Stimulated activated CD4-positive, alpha-beta T cell treated with anti-CD3 and anti-CD28 coated beads, Interleukin-15, amount 100 ng/mL, for 1 hour (primary cell): ENCODE results near the gene ZDHHC14.

Experiments used
- DNase-seq, 2 donors: peaks; one replicate each; pipeline ENCODE4 v3.0.0-alpha.2; 2020; ENCODE audit warnings: low read depth in 1 of 2, low spot score in 1 of 2

ZDHHC14 gene

DNA sequence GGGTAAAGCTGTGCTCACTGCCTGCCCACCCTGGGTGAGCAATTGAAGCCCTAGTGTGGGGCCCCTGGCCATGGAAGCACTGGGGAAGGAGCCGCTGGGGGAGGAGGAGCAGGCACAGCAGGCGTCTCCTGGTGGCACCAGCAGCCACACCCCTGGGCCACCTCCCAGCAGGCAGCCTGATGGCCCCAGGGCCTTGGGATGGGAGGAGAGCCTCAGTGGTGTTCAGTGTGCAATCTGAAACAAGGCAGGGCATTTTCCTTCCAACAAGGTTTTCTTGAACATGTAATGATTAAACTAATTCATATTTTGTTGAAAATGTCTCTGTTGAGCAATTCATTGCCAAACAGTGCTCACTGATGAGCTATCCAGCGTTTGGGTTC is 151.0 kb downstream of the ZDHHC14 start:
- DNase-seq = no peak

DNA sequence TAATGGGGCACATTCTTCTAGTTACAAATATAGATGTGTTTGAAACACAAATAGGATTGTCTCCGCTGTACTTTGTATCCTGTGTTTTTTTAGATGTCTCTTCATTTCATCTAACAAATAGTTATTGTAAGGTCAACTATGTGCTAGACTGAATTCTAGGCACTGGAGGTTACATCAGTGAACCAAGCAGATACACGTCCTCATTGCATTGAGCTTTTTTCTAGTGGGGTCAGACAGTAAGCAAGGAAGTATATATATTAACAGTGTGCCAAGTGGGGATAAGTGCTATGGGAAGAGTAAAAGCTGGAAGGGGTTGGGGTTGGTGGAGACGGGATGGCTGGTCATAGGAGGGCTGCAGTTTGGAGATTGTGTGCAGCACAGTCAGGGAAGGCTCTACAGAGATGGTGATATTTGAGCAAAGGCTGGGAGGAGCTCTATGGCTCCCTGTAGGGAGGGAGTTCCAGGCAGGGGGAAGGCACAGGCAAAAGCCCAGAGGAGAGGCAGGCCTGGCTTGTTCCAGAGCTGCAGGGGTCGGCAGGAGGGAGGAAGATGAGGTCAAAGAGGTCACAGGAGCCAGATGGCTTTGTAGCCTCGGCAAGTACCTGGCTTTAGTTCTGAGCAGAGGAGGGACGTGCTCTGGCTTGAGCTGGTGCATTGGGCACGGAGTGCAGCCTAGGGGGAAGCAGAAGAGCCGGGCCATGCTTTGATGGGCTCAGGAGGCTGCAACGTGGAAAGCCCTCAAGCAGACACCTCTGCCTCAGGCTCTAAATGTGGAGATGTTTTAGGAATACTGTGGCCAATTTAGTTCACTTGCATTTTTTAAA is 152.3 kb downstream of the ZDHHC14 start:
- DNase-seq = no peak

DNA sequence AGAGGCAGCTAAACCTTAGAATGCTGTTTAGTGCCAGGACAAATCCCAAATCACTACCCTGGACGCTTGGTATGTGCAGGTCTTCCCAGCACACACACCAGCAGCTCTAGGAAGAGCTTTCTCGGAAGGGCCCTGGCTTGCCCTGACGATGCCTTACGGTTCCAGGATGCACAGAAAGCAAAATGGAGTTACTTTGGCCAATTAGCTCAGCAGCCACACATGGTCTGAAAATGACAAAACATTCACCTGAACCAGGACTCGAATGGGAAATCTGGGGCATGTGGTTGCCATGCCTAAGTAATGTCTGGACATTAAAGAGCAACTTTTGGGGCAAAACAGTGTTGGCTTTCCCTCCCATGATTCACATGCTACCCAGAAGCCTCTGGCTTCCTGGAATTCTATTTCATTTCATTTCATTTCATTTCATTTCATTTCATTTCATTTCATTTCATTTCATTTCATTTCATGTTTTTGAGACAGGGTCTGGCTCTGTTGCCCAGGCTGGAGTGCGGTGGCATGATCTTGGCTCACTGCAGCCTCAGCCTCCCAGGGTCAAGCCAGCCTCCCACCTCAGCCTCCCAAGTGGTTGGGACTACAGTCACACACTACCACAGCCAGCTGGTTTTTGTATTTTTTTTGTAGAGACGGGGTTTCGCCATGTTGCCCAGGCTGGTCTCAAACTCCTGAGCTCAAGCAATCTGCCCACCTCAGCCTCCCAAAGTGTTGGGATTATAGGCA is 153.3 kb downstream of the ZDHHC14 start:
- DNase-seq = no peak

DNA sequence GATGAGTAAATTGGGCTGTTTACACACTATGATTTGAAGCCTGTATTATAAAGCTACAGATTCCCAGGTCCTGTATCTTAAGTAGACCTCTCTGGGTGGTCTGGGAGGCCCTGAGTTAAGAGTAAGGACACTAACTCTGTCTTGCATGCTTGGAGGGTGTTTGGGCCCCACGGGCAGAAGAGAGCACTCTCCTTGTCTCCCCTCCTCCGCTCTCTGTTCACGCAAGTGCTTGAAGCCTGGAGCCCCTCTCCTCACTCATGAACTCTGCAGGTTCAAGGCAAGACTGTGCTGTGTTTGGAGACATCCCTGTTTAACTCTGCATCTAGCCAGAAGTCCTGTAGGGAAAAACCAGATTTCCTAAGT is 154.0 kb downstream of the ZDHHC14 start:
- no peak for DNase-seq

DNA sequence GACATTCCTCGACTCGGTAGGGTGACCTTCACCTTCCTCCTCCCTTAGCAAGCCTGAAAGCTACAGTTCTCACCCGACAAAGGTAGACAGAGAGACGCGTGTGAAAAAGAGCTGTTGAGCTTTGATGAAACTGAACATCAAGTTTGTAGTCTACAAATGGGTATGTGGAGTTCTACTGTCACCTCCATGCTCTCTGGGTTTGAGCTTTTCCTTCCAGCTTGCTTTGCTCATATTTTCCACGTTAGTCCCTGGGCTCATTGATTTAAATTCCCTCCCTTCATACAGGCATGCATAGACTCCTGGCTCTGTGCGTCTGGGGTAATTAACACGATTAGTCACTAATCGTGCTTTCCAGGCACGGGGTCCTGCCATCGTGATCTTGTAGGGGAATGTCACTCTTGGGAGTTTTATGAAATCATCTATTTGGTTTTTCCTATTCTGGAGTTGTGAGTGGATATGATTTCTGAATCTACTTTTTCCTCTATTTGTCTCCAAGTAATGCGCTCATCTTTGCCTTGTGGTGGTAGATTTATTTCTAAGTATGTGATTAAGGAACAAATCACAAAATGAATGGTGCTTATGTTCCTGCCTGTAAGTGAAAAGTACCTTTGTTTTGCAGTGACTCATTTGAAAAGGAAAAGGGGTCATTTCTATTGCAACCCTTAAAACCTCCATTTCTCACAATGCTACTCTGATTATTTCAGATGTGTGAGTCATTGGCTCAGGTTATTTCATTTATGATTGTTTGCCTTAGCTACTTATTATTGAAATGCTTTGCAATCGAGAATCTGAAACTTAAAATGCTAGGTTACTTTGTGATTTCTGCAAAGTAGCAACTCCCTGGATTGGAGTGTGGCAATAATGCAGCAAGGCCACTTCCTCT is 154.6 kb downstream of the ZDHHC14 start:
- no peak for DNase-seq

DNA sequence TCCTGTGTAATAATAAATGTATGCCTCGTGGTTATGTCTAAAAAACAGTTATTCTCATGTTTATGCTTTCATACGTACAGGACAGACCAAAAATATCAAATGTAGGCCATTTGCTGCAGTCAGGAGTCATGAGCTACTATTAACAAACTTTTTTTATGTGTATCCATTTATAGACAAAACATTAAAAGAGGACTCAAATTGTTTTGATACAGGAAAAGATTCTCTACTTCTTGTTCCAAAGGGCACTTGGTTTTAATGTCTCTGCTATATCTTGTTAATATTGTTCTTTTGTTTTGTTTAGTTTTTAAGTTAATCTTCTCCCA is 155.2 kb downstream of the ZDHHC14 start:
- DNase-seq = no peak

DNA sequence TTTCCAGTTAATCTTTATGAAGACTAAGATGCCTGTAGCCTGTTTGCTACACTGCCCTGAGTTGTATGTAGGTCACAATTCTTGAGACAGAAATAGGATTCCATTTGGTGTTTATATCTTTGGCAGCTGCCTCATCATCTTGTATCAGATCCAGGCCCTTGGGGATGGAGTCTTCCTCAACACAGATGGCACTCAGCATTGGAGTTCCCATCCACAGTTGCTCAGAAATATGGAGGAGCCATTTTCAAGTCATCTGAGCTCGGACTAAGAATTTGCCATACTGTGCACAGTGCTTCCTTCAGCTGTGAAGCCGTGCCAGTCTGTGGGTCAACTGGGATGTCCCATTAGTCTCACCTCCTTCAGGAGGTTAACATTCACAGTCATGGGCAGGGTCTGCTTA is 156.6 kb downstream of the ZDHHC14 start:
- DNase-seq = no peak

DNA sequence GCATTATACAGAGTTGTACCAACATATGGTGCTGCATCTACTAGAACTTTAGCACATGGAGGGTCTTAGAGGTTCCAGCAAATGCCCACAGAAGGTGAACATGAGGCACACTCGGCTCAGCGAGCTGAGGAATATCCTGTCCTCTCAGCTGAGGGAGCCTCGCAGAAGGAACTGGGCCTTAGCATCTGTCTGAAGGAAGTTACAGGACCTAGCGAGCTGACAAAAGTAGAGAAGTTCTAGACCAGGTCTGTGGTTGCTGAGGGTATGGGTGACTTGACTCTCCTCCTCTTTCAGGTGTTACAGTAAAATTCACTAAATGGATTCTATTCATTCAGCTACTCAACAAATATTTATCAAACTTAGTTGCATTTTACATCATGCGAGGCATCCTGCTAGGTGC is 157.2 kb downstream of the ZDHHC14 start:
- DNase-seq = no peak

DNA sequence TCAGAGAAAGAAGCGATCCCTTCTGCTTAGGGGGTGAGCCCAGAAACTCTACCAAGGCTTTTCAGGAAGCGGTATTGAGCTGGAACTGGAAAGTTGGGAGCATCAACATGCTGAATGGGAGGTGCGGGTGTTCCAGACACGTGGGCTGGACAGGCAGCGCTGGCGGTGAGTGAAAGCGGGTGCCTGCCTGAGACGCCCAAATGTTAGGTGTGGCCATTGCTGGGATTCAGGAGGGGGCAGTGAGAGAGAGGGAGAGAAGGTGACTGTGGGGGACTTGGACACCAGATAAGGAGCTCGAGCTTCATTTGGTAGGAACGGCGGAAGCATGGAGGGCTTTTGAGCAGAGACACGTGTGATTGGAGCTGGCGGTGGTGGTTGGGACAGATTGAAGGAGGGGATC is 157.7 kb downstream of the ZDHHC14 start:
- DNase-seq = no peak

DNA sequence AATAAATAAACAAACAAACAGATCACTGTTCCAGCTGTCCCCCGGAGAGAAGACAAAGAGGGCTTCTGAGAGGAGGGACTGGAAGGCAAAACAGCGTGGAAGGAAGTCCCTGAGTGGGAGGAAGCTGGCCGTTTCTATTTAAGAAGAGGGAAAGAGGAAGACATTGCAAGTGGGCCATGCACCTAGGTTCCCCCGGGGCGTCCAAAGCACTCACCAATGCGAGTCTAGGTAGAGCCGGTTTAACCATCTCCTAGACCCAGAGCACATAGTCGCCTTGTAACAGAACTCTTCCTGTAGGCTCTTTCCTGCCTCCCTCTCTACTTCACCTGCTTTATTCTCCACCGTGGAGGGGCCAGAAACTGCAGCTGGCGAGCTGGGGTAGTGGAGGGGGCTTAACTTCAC is 158.4 kb downstream of the ZDHHC14 start:
- DNase-seq = no peak

DNA sequence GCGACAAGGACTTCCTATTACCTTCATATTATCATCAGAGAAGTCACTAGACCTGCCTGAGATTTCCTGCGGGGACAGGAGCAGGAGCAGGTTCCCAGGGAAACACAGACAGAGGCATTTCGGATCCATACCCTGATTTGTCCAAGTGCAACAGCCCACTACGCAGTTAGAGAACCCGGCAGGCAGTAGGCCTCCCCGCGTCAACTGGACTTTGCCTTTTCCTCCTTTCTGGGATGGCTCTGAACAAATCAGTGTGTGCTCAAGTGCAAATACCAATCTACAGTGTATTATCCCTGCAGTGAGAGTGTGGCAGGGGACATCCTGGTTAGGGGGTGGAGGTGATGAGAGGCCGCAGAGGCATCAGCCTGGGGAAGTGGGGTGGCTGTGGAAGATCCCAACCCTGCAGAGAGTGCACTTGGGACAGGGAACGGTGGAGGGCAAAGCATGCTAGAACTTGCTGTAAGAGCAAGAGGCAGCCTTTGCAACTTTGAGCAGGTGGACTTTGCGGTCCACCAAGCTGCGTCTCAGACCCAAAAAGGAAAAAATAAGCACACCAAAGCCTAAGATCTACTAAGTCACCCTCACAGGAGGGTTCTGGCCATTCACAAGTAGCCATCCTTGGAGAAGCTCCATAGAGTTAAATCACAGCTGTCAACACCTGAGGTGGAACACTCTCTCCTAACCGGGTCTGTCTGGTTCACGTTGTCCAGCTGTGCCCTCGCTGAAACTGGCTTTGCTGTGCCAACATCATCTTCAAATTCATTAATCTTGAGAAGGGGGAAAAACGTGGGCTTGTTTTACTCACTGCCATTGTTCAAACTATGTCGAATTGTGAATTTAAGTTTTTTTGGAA is 159.1 kb downstream of the ZDHHC14 start:
- DNase-seq = no peak

DNA sequence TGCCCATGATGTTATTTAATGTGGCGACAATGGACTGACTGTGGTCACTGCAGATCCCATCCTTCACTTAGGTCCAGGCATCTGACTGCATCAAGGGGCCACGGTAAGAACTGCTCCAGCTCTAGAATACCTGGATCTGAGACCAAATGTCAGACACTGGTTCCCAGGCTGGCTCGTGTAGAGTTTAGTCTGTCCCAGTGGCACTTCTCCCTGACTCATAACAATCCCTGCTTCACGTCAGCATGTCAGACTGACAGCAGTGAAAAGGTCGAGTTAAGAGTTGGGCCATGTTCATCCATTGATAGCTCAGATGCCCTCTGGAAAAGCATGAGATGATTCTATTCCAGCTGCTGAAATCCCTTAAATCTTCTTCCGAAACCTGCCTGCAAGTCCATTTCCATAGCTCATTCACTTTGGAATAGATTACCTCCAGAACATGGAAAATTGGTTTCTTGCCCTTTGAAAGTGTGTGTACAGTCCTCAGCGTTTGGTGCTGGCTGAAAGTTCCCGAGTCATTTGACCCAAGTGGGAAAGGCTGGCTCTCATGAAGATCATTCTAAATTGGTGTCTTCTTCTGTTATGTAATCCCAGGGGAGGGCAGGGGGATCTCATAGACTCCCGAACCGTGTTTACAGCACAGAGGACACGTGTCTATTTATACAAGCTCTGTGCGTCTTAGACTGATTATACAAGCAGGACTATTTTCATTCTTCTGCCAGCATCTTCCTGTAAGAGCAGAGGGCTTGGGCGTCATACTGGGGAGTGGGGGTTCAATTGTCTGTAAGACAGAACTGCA is 160.8 kb downstream of the ZDHHC14 start:
- no peak for DNase-seq

DNA sequence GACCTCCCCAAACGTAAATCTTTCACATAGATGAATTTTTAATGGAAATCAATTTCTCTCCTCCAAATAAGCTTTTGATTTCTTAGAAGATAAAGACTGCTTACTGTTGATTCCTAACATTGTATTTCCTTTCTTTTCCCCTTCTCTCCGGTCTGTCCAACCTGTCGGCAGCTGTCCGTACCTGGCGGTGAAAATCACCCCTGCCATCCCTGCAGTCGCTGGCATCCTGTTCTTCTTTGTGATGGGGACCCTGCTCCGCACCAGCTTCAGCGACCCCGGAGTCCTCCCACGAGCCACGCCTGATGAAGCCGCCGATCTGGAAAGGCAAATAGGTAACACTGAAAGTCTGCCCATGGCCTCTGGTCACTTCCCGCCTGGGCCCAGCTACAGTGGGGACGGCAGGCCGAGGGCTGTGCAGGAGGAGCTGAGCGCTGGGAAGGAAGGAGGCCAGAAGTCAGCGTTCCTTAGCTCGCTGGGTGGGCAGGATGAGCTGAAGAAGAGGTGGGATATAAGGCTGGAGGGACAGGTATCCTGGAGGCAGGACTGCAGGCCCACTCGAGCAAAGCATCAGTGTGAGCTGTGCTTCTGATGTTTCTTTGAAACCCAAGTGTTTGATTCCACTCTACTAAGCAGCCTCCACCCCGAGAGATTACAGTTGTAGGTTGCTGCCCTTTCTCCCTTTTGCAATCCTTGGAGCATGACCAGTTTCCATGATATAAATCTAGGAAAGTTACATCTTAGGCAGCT is 161.6 kb downstream of the ZDHHC14 start:
- DNase-seq = no peak

DNA sequence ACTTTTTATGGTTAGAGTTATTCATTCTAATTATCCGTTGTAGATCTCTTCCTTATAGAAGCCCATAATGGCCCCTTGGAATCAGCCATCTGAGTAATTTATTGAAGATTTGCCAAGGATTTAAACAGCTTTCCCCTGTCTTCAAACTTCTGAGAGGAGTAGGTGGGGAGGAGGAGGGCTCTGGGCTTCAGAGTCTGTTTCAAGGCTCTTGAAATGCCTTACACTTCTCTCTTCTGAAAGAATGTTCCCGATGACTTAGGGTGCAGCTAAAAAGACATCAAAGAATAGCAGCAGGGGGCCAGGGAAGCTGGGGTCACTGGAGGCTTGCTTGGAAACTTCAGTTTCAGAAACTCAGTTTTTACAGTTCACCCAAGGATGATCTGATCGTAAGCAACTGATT is 165.3 kb downstream of the ZDHHC14 start:
- DNase-seq = no peak

DNA sequence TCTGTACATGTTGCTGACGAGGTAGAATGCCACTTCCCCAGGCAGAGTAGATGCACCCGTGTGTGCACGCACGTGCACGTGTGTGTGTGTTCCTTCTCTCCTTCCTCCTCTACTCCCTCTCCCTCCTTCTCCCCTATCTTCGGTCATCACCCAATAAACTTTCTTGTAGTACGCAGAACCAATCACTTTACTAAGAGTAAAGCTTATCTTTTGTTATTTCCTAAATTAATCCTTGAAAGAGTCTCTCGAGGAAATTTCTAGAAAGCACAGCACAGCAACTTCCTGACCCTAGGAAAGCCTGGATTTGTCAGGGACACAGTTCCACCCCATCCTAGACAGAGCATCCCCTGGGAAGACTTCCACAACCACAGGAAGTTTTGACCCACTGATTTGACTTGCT is 166.1 kb downstream of the ZDHHC14 start:
- no peak for DNase-seq

DNA sequence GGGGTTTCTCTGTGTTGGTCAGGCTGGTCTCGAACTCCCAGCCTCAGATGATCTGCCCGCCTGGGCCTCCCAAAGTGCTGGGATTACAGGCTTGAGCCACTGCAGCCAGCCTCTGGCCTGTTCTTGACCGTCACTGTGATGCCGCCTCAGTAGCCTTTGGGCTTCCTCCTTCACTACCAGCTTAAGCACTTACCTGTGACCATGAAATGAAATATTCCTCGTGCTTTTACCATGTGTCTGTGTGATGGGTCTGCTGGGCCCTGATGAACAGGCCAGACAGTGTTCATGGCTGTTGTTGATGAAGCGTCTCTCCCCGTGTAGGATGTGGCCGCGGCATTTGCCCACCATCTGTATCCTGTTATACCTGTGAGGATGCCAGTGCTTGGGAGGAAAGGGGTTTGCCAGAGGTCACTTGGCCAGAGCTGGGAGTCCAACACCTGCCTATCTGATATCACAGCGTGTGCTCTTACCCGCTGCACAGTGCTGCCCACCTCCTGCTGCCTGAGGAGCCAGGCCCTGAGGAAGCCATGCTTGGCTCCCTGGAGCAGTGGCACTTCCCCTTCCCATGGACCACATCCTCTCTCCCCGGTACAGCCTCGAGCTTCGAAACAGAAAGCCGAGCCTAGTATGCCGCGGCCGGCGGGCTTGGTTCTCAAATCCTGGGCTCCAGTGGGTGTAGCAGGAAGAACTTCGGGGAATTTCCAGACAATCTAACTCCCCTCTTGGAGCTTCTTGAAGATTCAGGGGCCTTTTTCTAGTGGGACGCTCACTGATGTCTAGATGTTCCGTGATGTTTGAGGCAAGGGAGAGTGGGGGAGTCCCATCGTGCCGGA is 167.9 kb downstream of the ZDHHC14 start:
- no peak for DNase-seq

DNA sequence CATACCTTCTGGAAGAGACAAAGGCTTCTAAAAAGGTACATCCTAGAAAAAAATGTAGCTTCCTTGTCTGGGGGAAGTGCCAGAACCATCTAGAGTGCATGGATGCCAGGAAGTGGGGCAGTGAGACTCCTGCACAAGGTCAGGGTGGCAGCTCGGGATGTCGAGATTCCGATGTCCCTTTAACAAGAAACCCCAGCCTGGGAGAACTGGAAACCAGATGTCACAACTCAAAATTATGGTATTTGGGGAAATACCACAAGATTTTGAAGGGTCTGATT is 168.4 kb downstream of the ZDHHC14 start:
- DNase-seq = no peak

DNA sequence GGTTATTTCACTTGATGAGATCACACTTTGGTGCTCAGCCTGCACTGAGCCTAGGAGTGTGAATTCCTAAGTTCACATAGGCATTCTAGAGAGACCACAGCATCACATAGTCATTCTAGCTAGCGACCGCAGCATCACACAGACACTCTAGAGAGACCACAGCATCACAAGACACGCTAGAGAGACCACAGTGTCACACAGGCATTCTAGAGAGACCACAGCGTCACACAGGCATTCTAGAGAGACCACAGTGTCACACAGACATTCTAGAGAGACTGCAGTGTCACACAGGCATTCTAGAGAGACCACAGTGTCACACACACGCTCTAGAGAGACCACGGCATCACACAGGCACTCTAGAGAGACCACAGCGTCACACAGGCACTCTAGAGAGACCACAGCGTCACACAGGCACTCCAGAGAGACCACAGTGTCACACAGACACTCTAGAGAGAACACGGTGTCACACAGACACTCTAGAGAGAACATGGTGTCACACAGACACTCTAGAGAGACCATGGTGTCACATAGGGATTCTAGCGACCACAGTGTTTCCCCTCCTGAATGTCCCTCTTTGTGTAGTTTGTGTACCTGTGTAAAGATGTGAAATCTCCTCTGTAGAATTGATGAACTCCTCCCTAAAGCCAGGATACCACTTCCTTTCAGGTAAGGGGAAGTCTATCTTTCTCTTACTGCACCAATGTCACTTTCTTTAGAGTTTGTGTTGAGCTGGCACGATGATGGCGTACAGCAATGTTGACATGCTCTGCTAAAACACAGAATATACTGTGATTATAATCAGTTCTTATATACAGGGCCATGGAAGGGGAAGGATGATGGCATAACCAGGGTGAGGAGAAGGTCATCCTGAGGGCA is 169.4 kb downstream of the ZDHHC14 start:
- DNase-seq = no peak
